ENCODE measurements around the gene SMIM13.

DNA sequence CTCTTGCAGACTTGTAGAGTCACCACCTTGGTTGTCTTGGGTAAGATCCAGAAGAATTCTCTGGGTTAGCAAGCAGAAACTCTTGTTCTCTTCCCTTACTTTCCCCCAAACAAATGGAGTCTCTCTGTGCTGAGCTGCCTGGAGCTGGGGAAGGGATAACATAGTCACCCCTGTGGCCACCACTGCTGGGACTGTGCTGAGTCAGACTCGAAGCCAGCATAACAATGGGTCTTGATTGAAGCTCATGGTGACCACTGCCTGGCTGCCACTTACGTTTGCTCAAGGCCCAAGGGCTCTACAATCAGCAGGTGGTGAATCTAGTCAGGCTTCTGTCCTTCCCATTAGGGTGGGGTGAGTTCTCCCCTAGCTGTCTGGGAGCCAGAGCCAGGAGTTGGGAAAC is 33.2 kb downstream of the SMIM13 start:
- TF ChIP-seq, protein P1, sequence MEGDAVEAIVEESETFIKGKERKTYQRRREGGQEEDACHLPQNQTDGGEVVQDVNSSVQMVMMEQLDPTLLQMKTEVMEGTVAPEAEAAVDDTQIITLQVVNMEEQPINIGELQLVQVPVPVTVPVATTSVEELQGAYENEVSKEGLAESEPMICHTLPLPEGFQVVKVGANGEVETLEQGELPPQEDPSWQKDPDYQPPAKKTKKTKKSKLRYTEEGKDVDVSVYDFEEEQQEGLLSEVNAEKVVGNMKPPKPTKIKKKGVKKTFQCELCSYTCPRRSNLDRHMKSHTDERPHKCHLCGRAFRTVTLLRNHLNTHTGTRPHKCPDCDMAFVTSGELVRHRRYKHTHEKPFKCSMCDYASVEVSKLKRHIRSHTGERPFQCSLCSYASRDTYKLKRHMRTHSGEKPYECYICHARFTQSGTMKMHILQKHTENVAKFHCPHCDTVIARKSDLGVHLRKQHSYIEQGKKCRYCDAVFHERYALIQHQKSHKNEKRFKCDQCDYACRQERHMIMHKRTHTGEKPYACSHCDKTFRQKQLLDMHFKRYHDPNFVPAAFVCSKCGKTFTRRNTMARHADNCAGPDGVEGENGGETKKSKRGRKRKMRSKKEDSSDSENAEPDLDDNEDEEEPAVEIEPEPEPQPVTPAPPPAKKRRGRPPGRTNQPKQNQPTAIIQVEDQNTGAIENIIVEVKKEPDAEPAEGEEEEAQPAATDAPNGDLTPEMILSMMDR (optimal IDR thresholded peaks at IDR 0.05 in 1 of 3, IDR thresholded peaks at IDR 0.05 in 1 of 3, conservative IDR thresholded peaks at IDR 0.05 in 1 of 3; ENCODE audit: extremely low read depth in 1 of 3, insufficient read depth in 2 of 3, low read length in 3 of 3), result no peak
- TF ChIP-seq EZH2 (IDR thresholded peaks at IDR 0.05; ENCODE audit: low read length), result no peak

Data from keratinocyte (primary cell).